GM18511 (cell line): ENCODE measurements around the gene THBS2.

Experiments used
- ATAC-seq: cut with Tn5 transposase; IDR thresholded peaks from one replicate; pipeline ENCODE4 v1.9.1; 2021; ENCODE audit warnings: mild to moderate bottlenecking, moderate library complexity; ENCODE audit not compliant: unreplicated experiment

The THBS2 gene

GRCh38 chr6:169168706-169169105, 84.9 kb downstream of the THBS2 start:
- ATAC-seq: no peak

- no peak for ATAC-seq
Observed at GRCh38 chr6:169168302-169168630, 85.4 kb downstream of the THBS2 start.

- no peak for ATAC-seq
Observed at GRCh38 chr6:169167581-169168301, 85.9 kb downstream of the THBS2 start.

GRCh38 chr6:169166896-169167580, 86.6 kb downstream of the THBS2 start:
- no peak for ATAC-seq
